HEK293T (cell line): ENCODE measurements around the gene SCYGR5.

Source experiments
- CTCF ChIA-PET: fragments of 350-600 bp; formaldehyde crosslinking; extraction: SDS; loops from one replicate; lab custom pipeline; 2021; ENCODE audit warnings: antibody characterized with exemption, inconsistent platforms; lab: Yijun Ruan, JAX
- POLR2A ChIA-PET: fragments of 350-600 bp; formaldehyde crosslinking; extraction: SDS; loops from one replicate; lab custom pipeline; 2020; ENCODE audit warnings: antibody characterized with exemption, inconsistent platforms; lab: Yijun Ruan, JAX
- DNase-seq: peaks from one replicate; pipeline ENCODE4 v3.0.0; 2012; ENCODE audit warnings: mixed read lengths; ENCODE audit errors: extremely low spot score
- ARNT ChIP-seq: fragments of 450-650 bp; IDR thresholded peaks from 2 replicates; pipeline ENCODE4 v1.6.1; 2017; ENCODE audit warnings: mild to moderate bottlenecking
- BHLHE40 ChIP-seq: fragments of 450-650 bp; IDR thresholded peaks from 2 replicates; pipeline ENCODE4 v1.6.1; 2016; ENCODE audit warnings: mild to moderate bottlenecking, moderate library complexity, borderline replicate concordance
- CTBP1 ChIP-seq: fragments of 450-650 bp; IDR thresholded peaks from 2 replicates; pipeline ENCODE4 v1.6.1; 2016; ENCODE audit warnings: borderline replicate concordance
- ELF4 ChIP-seq: fragments of 450-650 bp; IDR thresholded peaks from 2 replicates; pipeline ENCODE4 v1.6.1; 2017; ENCODE audit warnings: antibody characterized with exemption
- FOXA1 ChIP-seq: fragments of 450-650 bp; IDR thresholded peaks from 2 replicates; pipeline ENCODE4 v1.6.1; 2016; ENCODE audit warnings: mild to moderate bottlenecking
- FOXK2 ChIP-seq: fragments of 450-650 bp; IDR thresholded peaks from 2 replicates; pipeline ENCODE4 v1.6.1; 2016; ENCODE audit warnings: mild to moderate bottlenecking
- FOXM1 ChIP-seq: fragments of 450-650 bp; IDR thresholded peaks from 2 replicates; pipeline ENCODE4 v1.6.1; 2017; ENCODE audit warnings: mild to moderate bottlenecking, borderline replicate concordance
- HDGF ChIP-seq: fragments of 450-650 bp; IDR thresholded peaks from 2 replicates; pipeline ENCODE4 v1.6.1; 2017; ENCODE audit warnings: antibody characterized with exemption, borderline replicate concordance
- L3MBTL2 ChIP-seq: fragments of 450-650 bp; conservative IDR thresholded peaks from 2 replicates; pipeline ENCODE4 v1.6.1; 2016; ENCODE audit warnings: mild to moderate bottlenecking
- LEF1 ChIP-seq: fragments of 450-650 bp; IDR thresholded peaks from 2 replicates; pipeline ENCODE4 v1.6.1; 2017; ENCODE audit warnings: mild to moderate bottlenecking, borderline replicate concordance
- NFRKB ChIP-seq: fragments of 450-650 bp; IDR thresholded peaks from 2 replicates; pipeline ENCODE4 v1.6.1; 2016; ENCODE audit warnings: mild to moderate bottlenecking, moderate library complexity
- SP1 ChIP-seq: fragments of 450-650 bp; IDR thresholded peaks from 2 replicates; pipeline ENCODE4 v1.6.1; 2017
- SUZ12 ChIP-seq: fragments of 450-650 bp; IDR thresholded peaks from 2 replicates; pipeline ENCODE4 v1.6.1; 2016; ENCODE audit warnings: mild to moderate bottlenecking
- TARDBP ChIP-seq: fragments of 450-650 bp; IDR thresholded peaks from 2 replicates; pipeline ENCODE4 v1.6.1; 2016
- ZNF384 ChIP-seq: fragments of 450-650 bp; IDR thresholded peaks from 2 replicates; pipeline ENCODE4 v1.6.1; 2016
- TF ChIP-seq, protein P1 (sequence below): fragments of 450-650 bp; IDR thresholded peaks from 2 replicates; pipeline ENCODE4 v1.6.1; 2016

SCYGR5 gene

DNA sequence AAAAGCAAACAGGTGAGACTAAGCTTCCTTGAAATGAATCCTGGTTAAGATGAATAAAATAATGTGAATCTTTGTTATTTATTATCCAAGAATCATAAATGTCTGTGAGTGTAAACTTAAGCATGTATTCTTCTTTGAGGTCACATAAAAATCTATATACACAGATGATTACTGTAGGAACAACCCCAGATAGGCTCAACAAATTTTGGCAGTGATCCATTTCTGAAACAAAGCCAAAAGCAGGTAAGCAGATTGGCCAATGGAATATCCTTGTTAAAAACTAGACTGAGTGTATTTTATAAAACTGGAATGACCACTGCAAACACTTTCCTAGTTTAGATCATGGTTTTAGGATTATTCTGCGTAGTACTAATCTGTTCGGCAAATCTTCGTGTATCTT, 11.3 kb downstream of the SCYGR5 start:
- CTCF ChIA-PET, result interaction anchor here (0.9 kb wide), 1 partner anchor 88 kb away, joined by 3 read pairs; no protein-coding TSS in a partner anchor
- POLR2A ChIA-PET, result no interaction called here
- DNase-seq, result no peak
- TF ChIP-seq L3MBTL2, result no peak
- no peak for TF ChIP-seq ARNT
- TF ChIP-seq SUZ12, result no peak
- no peak for TF ChIP-seq LEF1

DNA sequence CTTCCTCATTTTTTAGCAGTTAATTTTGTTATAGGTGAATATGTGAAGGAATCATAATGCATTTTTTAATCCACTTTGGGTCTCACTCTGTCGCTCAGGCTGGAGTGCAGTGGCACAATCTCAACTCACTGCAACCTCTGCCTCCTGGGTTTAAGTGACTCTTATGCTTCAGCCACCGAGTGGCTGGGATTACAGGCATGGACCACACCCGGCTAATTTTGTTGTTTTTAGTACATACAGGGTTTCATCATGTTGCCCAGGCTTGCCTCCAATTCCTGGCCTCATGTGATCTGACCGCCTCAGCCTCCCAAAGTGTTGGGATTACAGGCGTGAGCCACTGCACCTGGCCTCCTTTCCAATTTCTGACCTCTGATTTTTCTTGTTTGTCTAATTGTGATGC, 17.7 kb downstream of the SCYGR5 start:
- ChIA-PET POLR2A (no interaction called here), CTCF (no interaction called here)
- TF ChIP-seq, protein P1, sequence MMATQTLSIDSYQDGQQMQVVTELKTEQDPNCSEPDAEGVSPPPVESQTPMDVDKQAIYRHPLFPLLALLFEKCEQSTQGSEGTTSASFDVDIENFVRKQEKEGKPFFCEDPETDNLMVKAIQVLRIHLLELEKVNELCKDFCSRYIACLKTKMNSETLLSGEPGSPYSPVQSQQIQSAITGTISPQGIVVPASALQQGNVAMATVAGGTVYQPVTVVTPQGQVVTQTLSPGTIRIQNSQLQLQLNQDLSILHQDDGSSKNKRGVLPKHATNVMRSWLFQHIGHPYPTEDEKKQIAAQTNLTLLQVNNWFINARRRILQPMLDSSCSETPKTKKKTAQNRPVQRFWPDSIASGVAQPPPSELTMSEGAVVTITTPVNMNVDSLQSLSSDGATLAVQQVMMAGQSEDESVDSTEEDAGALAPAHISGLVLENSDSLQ, result no peak
- no peak for TF ChIP-seq L3MBTL2
- no peak for TF ChIP-seq BHLHE40
- TF ChIP-seq TARDBP, result no peak
- no peak for TF ChIP-seq HDGF
- no peak for TF ChIP-seq NFRKB
- no peak for TF ChIP-seq FOXA1
- no peak for DNase-seq

DNA sequence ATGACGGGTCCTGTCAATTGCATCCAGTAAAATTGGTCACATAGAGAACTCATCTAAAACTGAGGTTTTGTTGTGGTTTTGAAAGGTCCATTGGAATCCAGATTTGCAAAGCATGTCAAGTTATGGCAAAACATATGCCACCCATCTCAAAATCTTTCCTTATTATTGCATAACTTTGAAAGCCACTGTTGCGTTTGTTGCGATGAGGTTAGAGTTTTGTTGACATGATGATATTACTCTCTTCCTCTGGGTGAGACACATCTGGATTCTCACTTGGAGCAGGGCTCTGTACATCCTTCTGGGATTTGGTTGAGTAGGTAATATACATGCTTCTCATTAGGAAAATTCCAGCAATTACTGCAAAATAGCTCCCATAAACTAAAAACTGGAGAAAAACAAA, 20.6 kb downstream of the SCYGR5 start:
- DNase-seq, result no peak
- ChIA-PET CTCF (no interaction called here), POLR2A (no interaction called here)
- no peak for TF ChIP-seq SUZ12
- no peak for TF ChIP-seq FOXA1
- TF ChIP-seq BHLHE40, result no peak
- TF ChIP-seq SP1, result no peak
- no peak for TF ChIP-seq CTBP1
- no peak for TF ChIP-seq LEF1
- no peak for TF ChIP-seq TARDBP
- TF ChIP-seq, protein P1, result no peak
- no peak for TF ChIP-seq FOXK2
- no peak for TF ChIP-seq ZNF384
- TF ChIP-seq ARNT, result no peak
- TF ChIP-seq NFRKB, result no peak
- no peak for TF ChIP-seq ELF4
- no peak for TF ChIP-seq FOXM1
- no peak for TF ChIP-seq HDGF
- no peak for TF ChIP-seq L3MBTL2

DNA sequence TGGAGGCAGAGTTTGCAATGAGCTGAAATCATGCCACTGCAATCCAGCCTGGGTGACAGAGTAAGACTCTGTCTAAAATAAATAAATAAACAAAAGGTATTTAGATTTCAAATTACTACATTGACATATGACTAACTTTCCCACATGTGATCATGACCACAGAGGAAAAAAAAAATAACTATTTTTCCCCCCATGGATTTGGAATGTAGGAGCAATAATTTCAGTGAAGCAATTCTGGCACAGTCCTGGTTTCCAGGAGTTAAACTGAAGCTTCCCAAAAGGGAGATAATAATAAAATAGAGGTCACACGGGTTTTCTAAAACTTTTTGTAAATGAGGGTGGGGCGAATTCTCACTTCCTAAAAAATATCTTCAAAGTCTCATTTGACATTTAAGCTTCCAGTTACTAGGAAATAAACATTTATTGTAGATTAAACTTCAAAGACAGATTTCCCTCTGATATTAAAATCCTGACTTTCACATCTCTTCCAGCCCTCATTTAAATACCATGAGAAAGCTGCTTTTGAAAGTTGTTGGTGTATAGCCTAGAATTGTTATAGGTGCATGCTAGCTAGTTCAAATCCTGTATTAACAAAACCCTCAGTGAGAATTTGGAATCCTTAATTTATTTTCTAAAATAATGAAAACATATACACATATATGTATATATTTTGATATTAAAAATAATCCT, 30.5 kb downstream of the SCYGR5 start:
- DNase-seq, result no peak
- TF ChIP-seq LEF1, result no peak
- TF ChIP-seq FOXM1, result no peak
- TF ChIP-seq ZNF384, result no peak
- TF ChIP-seq FOXK2, result no peak
- no peak for TF ChIP-seq L3MBTL2
- TF ChIP-seq, protein P1, result no peak
- TF ChIP-seq ELF4, result no peak
- no peak for TF ChIP-seq NFRKB
- TF ChIP-seq BHLHE40, result no peak
- TF ChIP-seq FOXA1, result no peak
- no peak for TF ChIP-seq CTBP1
- TF ChIP-seq HDGF, result no peak
- CTCF ChIA-PET, result interaction anchor here (0.7 to 1.0 kb wide), 3 partner anchors 39 to 67 kb away, joined by 3 read pairs; no protein-coding TSS in a partner anchor
- POLR2A ChIA-PET, result no interaction called here

DNA sequence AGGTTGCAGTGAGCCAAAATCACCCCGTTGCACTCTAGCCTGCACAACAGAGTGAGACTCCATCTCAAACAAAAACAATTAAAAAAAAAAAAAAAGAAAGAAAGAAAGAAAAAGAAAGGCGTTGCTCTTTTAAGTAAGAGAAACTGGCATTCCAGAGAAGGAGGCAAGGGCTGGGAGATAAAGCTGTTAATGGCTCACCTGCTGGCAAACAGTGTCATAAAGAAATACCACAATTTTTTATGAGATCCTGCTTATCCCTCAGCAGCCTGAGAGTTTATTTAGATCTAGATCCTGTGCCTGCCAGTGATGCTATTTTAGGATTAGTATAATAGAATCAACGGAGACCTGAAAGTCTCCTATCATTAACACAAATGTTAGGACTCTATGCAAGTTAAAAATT, 35.0 kb downstream of the SCYGR5 start:
- ChIA-PET POLR2A (no interaction called here), CTCF (no interaction called here)
- DNase-seq, result no peak
- TF ChIP-seq FOXA1, result no peak
- no peak for TF ChIP-seq BHLHE40
- no peak for TF ChIP-seq L3MBTL2
- no peak for TF ChIP-seq ELF4
- no peak for TF ChIP-seq CTBP1
- no peak for TF ChIP-seq SUZ12
- TF ChIP-seq FOXM1, result no peak
- no peak for TF ChIP-seq TARDBP
- TF ChIP-seq, protein P1, result no peak
- no peak for TF ChIP-seq ZNF384
- no peak for TF ChIP-seq NFRKB
- TF ChIP-seq LEF1, result no peak
- no peak for TF ChIP-seq HDGF
- TF ChIP-seq SP1, result no peak
- TF ChIP-seq FOXK2, result no peak
- no peak for TF ChIP-seq ARNT
